Suprapubic skin (tissue), 4 donors: ENCODE measurements around the gene CCL2. TPM values are rescaled to one million over a fixed set of nuclear protein-coding genes. Genes with fewer than 3 reads are reported as not detected.

Source experiments
- DNase-seq, 2 donors: peaks; one replicate each; pipeline ENCODE4 v3.0.0-alpha.2; 2019; ENCODE audit warnings: low spot score in 2 of 2
- H3K27ac ChIP-seq: fragments of 200-600 bp; sonication (generic); one replicate; pipeline ENCODE4 v1.5.1; 2019
- H3K27me3 ChIP-seq: fragments of 200-600 bp; sonication (generic); one replicate; pipeline ENCODE4 v1.5.1; 2019
- H3K36me3 ChIP-seq: fragments of 200-600 bp; sonication (generic); one replicate; pipeline ENCODE4 v1.5.1; 2019
- H3K4me1 ChIP-seq: fragments of 200-600 bp; sonication (generic); one replicate; pipeline ENCODE4 v1.5.1; 2019
- H3K4me3 ChIP-seq: fragments of 200-600 bp; sonication (generic); one replicate; pipeline ENCODE4 v1.5.1; 2019; ENCODE audit warnings: mild to moderate bottlenecking
- H3K9me3 ChIP-seq: fragments of 200-600 bp; sonication (generic); one replicate; pipeline ENCODE4 v1.5.1; 2019
- EP300 ChIP-seq: sonication (generic); formaldehyde crosslinking; IDR thresholded peaks from one replicate; pipeline ENCODE4 v1.6.1; 2017; ENCODE audit warnings: antibody characterized with exemption
- POLR2A ChIP-seq, 2 donors: fragments of 450-650 bp; IDR thresholded peaks; one replicate each; pipeline ENCODE4 v1.6.1; 2017; ENCODE audit warnings: antibody characterized with exemption in 2 of 2, mild to moderate bottlenecking in 2 of 2, moderate library complexity in 2 of 2
- POLR2AphosphoS5 ChIP-seq, 3 donors: sonication (generic); formaldehyde crosslinking; IDR thresholded peaks; one replicate each; pipeline ENCODE4 v1.6.1; 2017; ENCODE audit warnings: antibody characterized with exemption in 3 of 3
- WGBS: methylation state at CpG from one replicate; pipeline ENCODE4 v1.1.5; 2018; 5-methylcytosine and 5-hydroxymethylcytosine counted together
- total RNA-seq, 4 donors: library from RNA; depleted of rRNA; stranded (reverse); fragments of >200 nt; gene quantifications; one replicate each; pipeline ENCODE4 v1.1.0, GENCODE V29; 2016
- TF ChIP-seq, protein P1 (sequence below), 2 donors: fragments of 200-600 bp in 1 of 2; fragments of 450-650 bp in 1 of 2; sonication (generic) in 1 of 2; IDR thresholded peaks; one replicate each; pipeline ENCODE4 v1.5.1; 2016 to 2019; ENCODE audit warnings: antibody characterized with exemption in 2 of 2, mild to moderate bottlenecking in 1 of 2, moderate library complexity in 1 of 2

The CCL2 gene
- total RNA-seq, 4 donors from 2014 or later = 7.1 to 26.9 (median 14.0) TPM

DNA sequence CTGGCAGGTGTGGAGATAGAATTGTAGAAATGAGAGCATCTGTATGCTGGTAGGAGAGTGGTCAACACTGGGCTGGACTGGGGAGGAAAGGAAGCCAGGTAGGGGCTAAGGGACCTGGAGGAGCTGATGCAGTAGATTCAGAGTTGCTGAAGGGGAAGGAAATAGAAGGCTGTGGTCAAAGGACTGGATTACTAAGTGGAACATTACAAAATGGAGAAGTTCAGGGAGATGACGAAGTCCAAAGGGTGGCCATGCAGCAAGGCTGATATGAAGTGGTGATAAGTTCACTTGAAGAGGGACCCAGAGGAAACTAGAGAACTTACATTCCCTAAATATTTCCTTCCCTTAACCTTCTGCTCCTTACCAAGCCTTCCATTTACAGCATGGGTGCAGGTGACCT, 8.6 kb upstream of the CCL2 start:
- Histone ChIP-seq H3K27me3 (no peaks in the 10 kb centered on the region), H3K9me3 (no peaks in the 10 kb centered on the region), H3K36me3 (no peaks in the 10 kb centered on the region), H3K4me1 (peaks cover 60% of the 10 kb centered on the region), H3K4me3 (no peak overlapping the region), H3K27ac (no peak overlapping the region)
- WGBS = 86% methylated on average over 1 of the region's 1 CpG
- no peak for DNase-seq
- TF ChIP-seq EP300 = no peak
- TF ChIP-seq, protein P1, sequence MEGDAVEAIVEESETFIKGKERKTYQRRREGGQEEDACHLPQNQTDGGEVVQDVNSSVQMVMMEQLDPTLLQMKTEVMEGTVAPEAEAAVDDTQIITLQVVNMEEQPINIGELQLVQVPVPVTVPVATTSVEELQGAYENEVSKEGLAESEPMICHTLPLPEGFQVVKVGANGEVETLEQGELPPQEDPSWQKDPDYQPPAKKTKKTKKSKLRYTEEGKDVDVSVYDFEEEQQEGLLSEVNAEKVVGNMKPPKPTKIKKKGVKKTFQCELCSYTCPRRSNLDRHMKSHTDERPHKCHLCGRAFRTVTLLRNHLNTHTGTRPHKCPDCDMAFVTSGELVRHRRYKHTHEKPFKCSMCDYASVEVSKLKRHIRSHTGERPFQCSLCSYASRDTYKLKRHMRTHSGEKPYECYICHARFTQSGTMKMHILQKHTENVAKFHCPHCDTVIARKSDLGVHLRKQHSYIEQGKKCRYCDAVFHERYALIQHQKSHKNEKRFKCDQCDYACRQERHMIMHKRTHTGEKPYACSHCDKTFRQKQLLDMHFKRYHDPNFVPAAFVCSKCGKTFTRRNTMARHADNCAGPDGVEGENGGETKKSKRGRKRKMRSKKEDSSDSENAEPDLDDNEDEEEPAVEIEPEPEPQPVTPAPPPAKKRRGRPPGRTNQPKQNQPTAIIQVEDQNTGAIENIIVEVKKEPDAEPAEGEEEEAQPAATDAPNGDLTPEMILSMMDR (IDR thresholded peaks at IDR 0.05) = no peak
- TF ChIP-seq POLR2AphosphoS5 (IDR thresholded peaks at IDR 0.05) = no peak

DNA sequence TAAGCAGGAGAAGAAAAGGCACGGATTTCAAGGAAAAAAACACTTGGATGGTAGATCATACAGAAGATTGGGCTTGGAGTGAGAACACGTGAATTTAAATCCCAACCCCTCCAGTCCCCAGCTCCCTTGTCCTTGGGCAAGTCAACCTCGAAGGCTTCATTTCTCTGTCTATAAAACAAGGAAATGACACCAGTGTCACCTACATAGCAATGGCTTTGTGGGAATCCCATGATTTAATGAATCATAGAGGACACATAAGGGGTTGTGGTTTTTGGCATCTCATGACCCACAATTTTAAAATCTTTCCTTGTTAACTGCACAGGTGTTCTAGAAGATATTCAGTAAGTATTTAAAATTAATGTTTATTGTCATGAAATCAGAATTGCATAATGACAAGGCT, 8.2 kb upstream of the CCL2 start:
- Histone ChIP-seq H3K27ac (no peak overlapping the region), H3K27me3 (no peaks in the 10 kb centered on the region), H3K9me3 (no peaks in the 10 kb centered on the region), H3K36me3 (no peaks in the 10 kb centered on the region), H3K4me1 (peaks cover 60% of the 10 kb centered on the region), H3K4me3 (no peak overlapping the region)
- DNase-seq = no peak
- TF ChIP-seq POLR2AphosphoS5 (IDR thresholded peaks at IDR 0.05) (no peak), EP300 (no peak), POLR2A (IDR thresholded peaks at IDR 0.05) (no peak)
- TF ChIP-seq, protein P1 (IDR thresholded peaks at IDR 0.05) = no peak
- WGBS = 79% methylated on average over 3 of the region's 3 CpGs

DNA sequence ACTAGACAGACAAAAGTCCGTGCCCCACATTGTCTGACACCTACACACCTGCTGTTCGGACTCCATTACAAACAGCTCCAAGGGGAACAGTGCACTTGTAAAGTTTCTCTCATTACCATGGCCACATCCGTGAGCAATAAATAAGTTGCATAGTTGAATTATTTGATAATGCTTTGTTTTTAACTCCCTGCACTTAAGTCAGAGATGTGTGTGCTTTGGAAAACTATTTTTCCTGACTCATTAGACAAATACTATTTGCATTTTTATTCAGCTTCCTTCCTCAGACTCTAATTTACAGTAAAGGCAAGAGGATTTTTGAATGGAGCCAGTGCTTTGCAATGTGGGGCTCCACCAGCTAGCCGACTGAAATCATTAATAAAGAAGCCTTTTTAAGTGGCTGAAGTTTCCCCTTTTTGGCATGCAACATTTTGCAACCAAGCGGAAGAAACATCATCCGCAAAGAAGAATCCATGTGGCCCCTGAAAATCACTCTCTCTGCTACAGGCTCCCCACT, 6.5 kb upstream of the CCL2 start:
- no peak overlapping the region for H3K4me3 ChIP-seq
- TF ChIP-seq, protein P1 (IDR thresholded peaks at IDR 0.05) = no peak
- TF ChIP-seq POLR2AphosphoS5 (IDR thresholded peaks at IDR 0.05) = no peak
- TF ChIP-seq POLR2A (IDR thresholded peaks at IDR 0.05) = no peak
- TF ChIP-seq EP300 = no peak
- no peaks in the 10 kb centered on the region for H3K36me3 ChIP-seq
- DNase-seq = no peak
- H3K4me1 ChIP-seq = peaks cover 64% of the 10 kb centered on the region
- H3K27ac ChIP-seq = no peak overlapping the region
- no peaks in the 10 kb centered on the region for H3K27me3 ChIP-seq
- WGBS = 62% methylated on average over 6 of the region's 6 CpGs
- no peaks in the 10 kb centered on the region for H3K9me3 ChIP-seq

DNA sequence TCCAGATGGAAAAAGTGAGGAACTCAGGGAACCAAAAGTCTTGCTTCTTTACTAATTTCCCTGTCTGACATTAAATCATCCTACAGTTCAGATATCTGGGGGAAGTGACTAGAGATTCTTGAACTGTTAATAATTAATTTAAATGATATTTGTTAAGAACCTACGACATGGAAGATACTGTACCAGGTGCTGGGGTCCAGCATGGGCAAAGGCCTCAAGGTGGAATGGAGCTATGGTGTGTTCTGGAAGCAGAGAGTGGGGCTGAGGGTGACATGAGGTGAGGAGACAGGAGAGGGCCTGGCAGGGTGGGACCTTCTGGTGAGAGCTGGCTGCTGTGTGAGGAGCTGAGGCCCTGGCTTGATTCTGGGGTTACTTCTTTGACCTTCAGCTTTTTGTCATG, 6.0 kb upstream of the CCL2 start:
- H3K4me1 ChIP-seq = peaks cover 64% of the 10 kb centered on the region
- no peaks in the 10 kb centered on the region for H3K27me3 ChIP-seq
- H3K4me3 ChIP-seq = no peak overlapping the region
- no peaks in the 10 kb centered on the region for H3K36me3 ChIP-seq
- H3K27ac ChIP-seq = no peak overlapping the region
- TF ChIP-seq POLR2AphosphoS5 (IDR thresholded peaks at IDR 0.05) (no peak), POLR2A (IDR thresholded peaks at IDR 0.05) (no peak), EP300 (no peak)
- TF ChIP-seq, protein P1 (IDR thresholded peaks at IDR 0.05) = no peak
- no peaks in the 10 kb centered on the region for H3K9me3 ChIP-seq
- DNase-seq = no peak
- 67% methylated on average over 1 of the region's 1 CpG for WGBS

DNA sequence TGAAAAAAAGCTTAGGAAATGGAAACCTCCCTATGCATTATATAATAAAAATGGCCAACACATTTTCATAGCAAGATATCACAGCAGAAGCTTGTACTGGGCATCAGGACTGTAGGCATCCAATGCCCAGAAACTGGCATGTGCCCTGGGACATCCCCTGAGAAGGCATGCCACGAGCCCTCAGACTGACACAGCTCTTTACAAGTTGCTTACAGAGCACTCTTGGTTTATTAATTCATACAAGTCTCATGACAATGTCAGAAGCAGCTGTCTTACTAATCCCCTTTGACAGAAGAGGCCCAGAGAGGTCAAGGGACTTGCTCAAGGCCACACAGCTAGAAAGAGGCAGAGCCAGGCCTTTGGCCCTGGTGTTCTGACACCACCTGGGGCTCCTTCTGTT, 5.6 kb upstream of the CCL2 start:
- Histone ChIP-seq H3K9me3 (no peaks in the 10 kb centered on the region), H3K36me3 (no peaks in the 10 kb centered on the region), H3K27ac (no peak overlapping the region), H3K4me1 (peaks cover 64% of the 10 kb centered on the region), H3K27me3 (no peaks in the 10 kb centered on the region), H3K4me3 (no peak overlapping the region)
- DNase-seq = no peak
- TF ChIP-seq, protein P1 (IDR thresholded peaks at IDR 0.05) = no peak
- no peak for TF ChIP-seq POLR2AphosphoS5 (IDR thresholded peaks at IDR 0.05)
- no peak for TF ChIP-seq EP300
- no peak for TF ChIP-seq POLR2A (IDR thresholded peaks at IDR 0.05)
- no CpG with 5 or more reads among the region's 1 CpG for WGBS
